Limb (tissue), 2 donors: ENCODE data around the gene NGEF.

Source experiments
- DNase-seq, 2 donors: peaks; one replicate each; pipeline ENCODE4 v3.0.0-alpha.2; 2016; ENCODE audit errors: extremely low spot score in 2 of 2

Gene NGEF

GRCh38 chr2:232887171-232887850 is 125.7 kb downstream of the NGEF start:
- no peak for DNase-seq

GRCh38 chr2:232886632-232887031 is 126.4 kb downstream of the NGEF start:
- no peak for DNase-seq

GRCh38 chr2:232886176-232886575 is 126.9 kb downstream of the NGEF start:
- no peak for DNase-seq

GRCh38 chr2:232885264-232885961 is 127.6 kb downstream of the NGEF start:
- DNase-seq: no peak

GRCh38 chr2:232884549-232885263 is 128.3 kb downstream of the NGEF start:
- no peak for DNase-seq

DNA sequence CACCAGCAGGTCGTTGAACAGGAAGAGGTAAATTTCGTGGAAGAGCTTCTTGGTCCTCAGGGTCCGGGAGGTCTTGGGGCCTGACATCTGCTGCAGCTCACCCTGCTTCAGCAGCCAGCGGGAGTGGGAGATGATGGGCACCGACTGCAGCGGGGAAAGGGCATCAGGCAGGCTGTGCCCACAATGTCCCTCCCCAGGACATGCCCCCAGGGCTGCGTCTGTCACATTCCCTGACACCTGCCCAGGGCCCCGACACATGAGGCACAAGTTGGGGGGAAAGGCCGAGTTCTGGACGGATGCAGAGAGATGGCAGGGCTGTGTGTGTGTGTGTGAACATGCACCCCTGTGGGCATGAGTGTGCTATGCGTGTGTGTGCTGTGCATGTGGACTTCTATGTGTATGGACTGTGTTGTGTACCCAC is 129.0 kb downstream of the NGEF start:
- no peak for DNase-seq

DNA sequence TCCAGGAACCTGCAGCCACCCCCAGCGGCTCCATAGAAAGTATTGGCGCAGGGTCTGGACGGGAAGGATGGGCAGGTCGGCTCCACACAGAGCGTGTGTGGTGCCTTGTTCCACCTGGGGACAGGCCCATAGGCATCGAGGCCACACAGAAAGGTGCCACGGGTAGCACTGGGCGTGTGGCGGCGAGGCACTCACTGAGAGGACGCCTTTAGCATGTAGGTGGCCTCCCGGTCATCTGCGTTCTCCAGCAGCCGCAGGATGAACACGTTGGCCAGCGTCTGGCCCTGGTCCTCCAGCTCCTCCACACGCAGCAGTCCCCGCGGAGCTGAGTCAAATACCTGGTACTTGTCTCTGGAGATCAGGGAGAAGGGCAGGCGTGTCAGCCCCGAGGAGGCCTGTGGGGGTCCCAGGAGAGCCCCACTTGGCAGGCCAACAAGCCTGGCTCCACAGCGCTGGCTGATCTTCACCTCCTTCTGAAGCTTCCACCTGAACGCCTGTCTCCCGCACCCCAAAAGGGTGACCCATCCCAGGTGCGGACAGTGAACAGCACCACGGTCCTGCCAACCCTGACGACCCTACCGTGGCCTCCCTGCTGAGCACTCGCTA is 129.8 kb downstream of the NGEF start:
- no peak for DNase-seq

- no peak for DNase-seq
These were observed 130.4 kb downstream of the NGEF start for GRCh38 chr2:232882505-232883115.

DNA sequence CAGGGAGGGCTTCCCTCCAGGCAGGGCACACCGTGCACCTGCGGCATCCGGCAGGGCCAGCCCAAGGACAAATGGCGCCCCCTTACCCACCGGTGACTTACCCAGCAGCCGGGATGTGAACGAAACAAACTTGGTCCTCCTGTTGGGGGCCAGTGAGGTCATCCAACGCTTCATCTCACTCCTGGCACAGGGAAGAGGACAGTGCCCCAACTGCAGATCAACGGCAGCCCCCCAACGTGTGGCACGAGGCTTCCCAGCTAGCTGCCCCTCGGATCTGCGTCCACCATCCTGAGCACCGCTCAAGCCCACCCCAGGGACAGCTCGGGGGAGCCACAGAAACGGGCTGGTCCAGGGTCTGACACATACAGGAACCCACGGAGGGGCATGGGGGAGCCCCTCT is 131.0 kb downstream of the NGEF start:
- DNase-seq: no peak

GRCh38 chr2:232880764-232881351 is 132.2 kb downstream of the NGEF start:
- no peak for DNase-seq

DNA sequence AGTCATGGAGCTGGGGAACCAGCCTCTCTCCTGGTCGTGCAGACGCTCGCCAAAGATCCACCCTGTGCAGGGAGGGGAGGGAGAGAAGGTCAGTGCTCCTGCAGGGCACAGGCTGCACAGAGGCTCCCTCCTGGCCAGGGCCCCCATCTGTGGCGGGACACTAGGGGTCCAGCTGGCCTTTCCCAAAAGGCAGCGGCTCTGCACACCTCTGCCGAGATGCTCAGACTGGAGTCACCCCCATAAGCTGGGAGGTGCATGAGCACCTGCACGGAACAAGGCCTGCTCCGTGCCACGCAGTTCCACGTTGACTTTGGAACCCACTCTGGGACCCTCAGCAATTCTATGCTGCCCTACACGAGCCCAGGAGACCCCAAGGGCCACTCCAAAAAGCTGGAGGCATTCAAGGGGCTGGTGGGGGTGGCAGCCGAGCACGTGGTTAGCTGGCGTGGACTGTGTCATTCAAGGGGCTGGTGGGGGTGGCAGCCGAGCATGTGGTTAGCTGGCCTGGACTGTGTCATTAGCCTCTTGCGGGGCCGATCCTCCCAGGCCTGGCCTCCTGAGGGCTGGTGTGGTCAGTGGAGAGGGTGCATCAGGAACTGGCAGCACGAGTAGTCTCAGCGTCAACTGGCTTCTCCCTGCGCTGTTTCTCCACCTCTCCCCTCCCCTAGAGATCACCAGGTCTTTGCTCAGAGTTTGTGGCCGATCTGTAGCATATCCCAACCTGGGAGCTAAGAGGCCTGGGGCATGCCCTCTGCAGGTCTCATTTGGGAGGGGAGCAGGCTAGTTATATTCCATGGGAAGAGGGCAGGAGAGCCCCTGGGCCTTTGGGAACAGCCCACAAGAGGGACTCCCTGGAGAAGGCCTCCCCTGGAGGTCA is 133.2 kb downstream of the NGEF start:
- no peak for DNase-seq

GRCh38 chr2:232878855-232879617 is 134.0 kb downstream of the NGEF start:
- no peak for DNase-seq

GRCh38 chr2:232877940-232878511 is 135.0 kb downstream of the NGEF start:
- DNase-seq: no peak

- DNase-seq: no peak
These were observed 136.0 kb downstream of the NGEF start for GRCh38 chr2:232876978-232877441.

DNA sequence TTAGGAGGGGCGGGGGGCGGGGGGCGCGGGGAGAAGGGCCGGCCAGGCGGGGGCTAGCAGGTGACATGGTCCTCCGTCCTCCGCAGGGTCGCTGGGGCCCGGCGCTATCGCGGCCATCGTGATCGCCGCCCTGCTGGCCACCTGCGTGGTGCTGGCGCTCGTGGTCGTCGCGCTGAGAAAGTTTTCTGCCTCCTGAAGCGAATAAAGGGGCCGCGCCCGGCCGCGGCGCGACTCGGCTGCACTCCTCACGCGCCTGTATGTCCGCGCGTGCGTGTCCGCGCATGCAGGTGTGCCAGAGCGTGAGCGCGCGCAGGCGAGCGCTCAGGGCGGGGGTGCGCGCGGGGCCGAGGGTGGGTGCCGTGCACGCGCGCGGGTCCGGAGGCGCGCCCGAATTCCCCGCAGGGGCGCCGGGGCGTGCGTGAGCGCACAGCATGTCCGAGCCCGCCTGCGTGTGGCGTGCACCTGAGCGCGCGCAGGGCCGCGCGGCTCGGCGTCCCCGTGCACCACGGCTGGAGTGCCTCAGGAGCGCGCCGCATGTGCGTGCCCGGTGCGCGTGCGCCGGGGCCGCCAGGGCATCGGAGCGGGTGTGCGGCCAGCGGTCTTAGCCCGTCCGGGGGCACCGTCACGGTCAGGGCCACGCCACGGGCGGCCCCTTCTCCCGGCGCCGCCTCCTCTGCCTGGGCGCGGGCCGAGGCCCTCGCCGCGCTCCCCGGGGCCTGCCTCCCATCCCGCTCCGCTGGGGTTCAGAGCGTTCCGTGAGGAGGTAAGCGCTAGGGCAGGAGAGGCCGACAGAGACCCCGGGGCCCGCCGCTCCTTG is 136.7 kb downstream of the NGEF start:
- DNase-seq: peak in 1 of 2 donors; percentile 77

GRCh38 chr2:232875256-232876121 is 137.6 kb downstream of the NGEF start:
- no peak for DNase-seq

DNA sequence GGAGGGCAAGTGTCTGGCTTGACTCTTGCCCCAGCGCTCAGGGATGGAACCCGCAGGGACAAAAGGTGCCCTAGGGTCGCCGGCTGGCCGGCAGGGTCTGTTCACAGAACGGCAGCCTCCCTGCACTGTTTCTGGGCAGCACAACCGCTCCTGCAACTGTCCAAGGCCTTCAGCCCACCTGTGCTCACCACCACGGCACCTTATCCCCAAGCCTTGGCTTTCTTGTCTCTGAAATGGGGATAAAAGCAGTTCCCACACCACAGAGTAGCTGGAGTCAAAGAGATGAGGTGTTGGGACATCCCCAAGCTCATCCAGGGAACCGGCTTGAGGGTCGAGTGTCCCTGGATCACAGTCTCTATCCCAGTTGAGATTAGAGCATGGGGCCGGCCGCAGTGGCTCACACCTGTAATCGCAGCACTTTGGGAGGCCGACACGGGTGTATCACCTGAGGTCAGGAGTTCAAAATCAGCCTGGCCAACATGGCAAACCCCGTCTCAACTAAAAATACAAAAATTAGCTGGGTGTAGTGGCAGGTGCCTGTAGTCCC is 138.3 kb downstream of the NGEF start:
- no peak for DNase-seq
